IMR-90 (cell line): ENCODE data around the gene LRRC18.

Experiments
- POLR2A ChIP-seq: IDR thresholded peaks from 2 replicates; pipeline ENCODE4 v1.6.1; 2012; ENCODE audit warnings: mild to moderate bottlenecking, low read depth, low read length
- RAD21 ChIP-seq: IDR thresholded peaks from 2 replicates; pipeline ENCODE4 v1.6.1; 2012; ENCODE audit warnings: low read length, improper control_type of control experiment
- RFX5 ChIP-seq: IDR thresholded peaks from 2 replicates; pipeline ENCODE4 v1.8.0; 2012; ENCODE audit warnings: low read depth, mild to moderate bottlenecking, low read length, moderate library complexity
- TF ChIP-seq, protein P1 (sequence below): conservative IDR thresholded peaks from 2 replicates; pipeline ENCODE4 v1.5.1; 2012; ENCODE audit warnings: mild to moderate bottlenecking, low read depth, low read length, improper control_type of control experiment

- TF ChIP-seq, protein P1, sequence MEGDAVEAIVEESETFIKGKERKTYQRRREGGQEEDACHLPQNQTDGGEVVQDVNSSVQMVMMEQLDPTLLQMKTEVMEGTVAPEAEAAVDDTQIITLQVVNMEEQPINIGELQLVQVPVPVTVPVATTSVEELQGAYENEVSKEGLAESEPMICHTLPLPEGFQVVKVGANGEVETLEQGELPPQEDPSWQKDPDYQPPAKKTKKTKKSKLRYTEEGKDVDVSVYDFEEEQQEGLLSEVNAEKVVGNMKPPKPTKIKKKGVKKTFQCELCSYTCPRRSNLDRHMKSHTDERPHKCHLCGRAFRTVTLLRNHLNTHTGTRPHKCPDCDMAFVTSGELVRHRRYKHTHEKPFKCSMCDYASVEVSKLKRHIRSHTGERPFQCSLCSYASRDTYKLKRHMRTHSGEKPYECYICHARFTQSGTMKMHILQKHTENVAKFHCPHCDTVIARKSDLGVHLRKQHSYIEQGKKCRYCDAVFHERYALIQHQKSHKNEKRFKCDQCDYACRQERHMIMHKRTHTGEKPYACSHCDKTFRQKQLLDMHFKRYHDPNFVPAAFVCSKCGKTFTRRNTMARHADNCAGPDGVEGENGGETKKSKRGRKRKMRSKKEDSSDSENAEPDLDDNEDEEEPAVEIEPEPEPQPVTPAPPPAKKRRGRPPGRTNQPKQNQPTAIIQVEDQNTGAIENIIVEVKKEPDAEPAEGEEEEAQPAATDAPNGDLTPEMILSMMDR = no peak
- TF ChIP-seq POLR2A = no peak
- no peak for TF ChIP-seq RFX5
- no peak for TF ChIP-seq RAD21
Measured at GRCh38 chr10:48938990-48939536, 577 bp downstream of the LRRC18 start.
